ENCODE measurements around the gene THYN1. TPM values are rescaled to one million over a fixed set of nuclear protein-coding genes. Genes with fewer than 3 reads are reported as not detected.

THYN1 gene
- total RNA-seq, 1 experiment from 2014 or later = 26.0 TPM

- TF ChIP-seq CTCF (IDR thresholded peaks at IDR 0.05; ENCODE audit: unreplicated experiment) = no peak
- BruUV-seq (replicated peaks) = no TSS peak
- Mint-ChIP-seq H3K4me1 (ENCODE audit: low read depth, unreplicated experiment) (no peaks in the 10 kb centered on the region), H3K27me3 (ENCODE audit: unreplicated experiment) (no peaks in the 10 kb centered on the region), H3K4me3 (ENCODE audit: low read depth, unreplicated experiment) (no peak overlapping the region), H3K9me3 (ENCODE audit: low read depth, unreplicated experiment) (no peaks in the 10 kb centered on the region), H3K36me3 (ENCODE audit: insufficient read depth, unreplicated experiment) (no peaks in the 10 kb centered on the region), H3K27ac (ENCODE audit: unreplicated experiment) (no peak overlapping the region)
- CTCF ChIA-PET = no interaction called here
- DNase-seq = no peak
- intact Hi-C loops (cut with micrococcal nuclease; ENCODE audit: unreplicated experiment) = no loop called here
Observed at GRCh38 chr11:134236834-134237556, 16.2 kb downstream of the THYN1 start.

GRCh38 chr11:134235399-134235798 lies 17.8 kb downstream of the THYN1 start:
- Mint-ChIP-seq H3K27ac (ENCODE audit: unreplicated experiment) (no peak overlapping the region), H3K9me3 (ENCODE audit: low read depth, unreplicated experiment) (no peaks in the 10 kb centered on the region), H3K4me1 (ENCODE audit: low read depth, unreplicated experiment) (no peaks in the 10 kb centered on the region), H3K27me3 (ENCODE audit: unreplicated experiment) (no peaks in the 10 kb centered on the region), H3K36me3 (ENCODE audit: insufficient read depth, unreplicated experiment) (no peaks in the 10 kb centered on the region), H3K4me3 (ENCODE audit: low read depth, unreplicated experiment) (no peak overlapping the region)
- no peak for DNase-seq
- CTCF ChIA-PET = interaction anchor here (0.6 kb wide), 1 partner anchor 44 kb away, joined by 4 read pairs; no protein-coding TSS in a partner anchor
- intact Hi-C loops (cut with micrococcal nuclease; ENCODE audit: unreplicated experiment) = no loop called here
- no TSS peak for BruUV-seq (replicated peaks)
- no peak for TF ChIP-seq CTCF (IDR thresholded peaks at IDR 0.05; ENCODE audit: unreplicated experiment)

- H3K36me3 Mint-ChIP-seq (ENCODE audit: insufficient read depth, unreplicated experiment) = no peaks in the 10 kb centered on the region
- no peaks in the 10 kb centered on the region for H3K9me3 Mint-ChIP-seq (ENCODE audit: low read depth, unreplicated experiment)
- no TSS peak for BruUV-seq (replicated peaks)
- no peak for DNase-seq
- H3K27me3 Mint-ChIP-seq (ENCODE audit: unreplicated experiment) = no peaks in the 10 kb centered on the region
- CTCF ChIA-PET = no interaction called here
- peaks cover 12% of the 10 kb centered on the region for H3K4me1 Mint-ChIP-seq (ENCODE audit: low read depth, unreplicated experiment)
- no peak overlapping the region for H3K4me3 Mint-ChIP-seq (ENCODE audit: low read depth, unreplicated experiment)
- TF ChIP-seq CTCF (IDR thresholded peaks at IDR 0.05; ENCODE audit: unreplicated experiment) = no peak
- intact Hi-C loops (cut with micrococcal nuclease; ENCODE audit: unreplicated experiment) = no loop called here
- H3K27ac Mint-ChIP-seq (ENCODE audit: unreplicated experiment) = no peak overlapping the region
Observed at GRCh38 chr11:134233729-134234179, 19.4 kb downstream of the THYN1 start.

- BruUV-seq (replicated peaks) = no TSS peak
- no peak overlapping the region for H3K4me3 Mint-ChIP-seq (ENCODE audit: low read depth, unreplicated experiment)
- TF ChIP-seq CTCF (IDR thresholded peaks at IDR 0.05; ENCODE audit: unreplicated experiment) = no peak
- no peak overlapping the region for H3K27ac Mint-ChIP-seq (ENCODE audit: unreplicated experiment)
- no peaks in the 10 kb centered on the region for H3K27me3 Mint-ChIP-seq (ENCODE audit: unreplicated experiment)
- intact Hi-C loops (cut with micrococcal nuclease; ENCODE audit: unreplicated experiment) = no loop called here
- CTCF ChIA-PET = no interaction called here
- no peaks in the 10 kb centered on the region for H3K9me3 Mint-ChIP-seq (ENCODE audit: low read depth, unreplicated experiment)
- H3K36me3 Mint-ChIP-seq (ENCODE audit: insufficient read depth, unreplicated experiment) = no peaks in the 10 kb centered on the region
- peaks cover 19% of the 10 kb centered on the region for H3K4me1 Mint-ChIP-seq (ENCODE audit: low read depth, unreplicated experiment)
- DNase-seq = no peak
Observed at GRCh38 chr11:134231958-134232659, 21.0 kb downstream of the THYN1 start.
